Measurements from ENCODE around the gene SURF6.
"Not testable (repeated sequence)": the region's sequence is repeated elsewhere in the genome, so short reads cannot be mapped to it uniquely, and the experiment has no call there.

The SURF6 gene

DNA sequence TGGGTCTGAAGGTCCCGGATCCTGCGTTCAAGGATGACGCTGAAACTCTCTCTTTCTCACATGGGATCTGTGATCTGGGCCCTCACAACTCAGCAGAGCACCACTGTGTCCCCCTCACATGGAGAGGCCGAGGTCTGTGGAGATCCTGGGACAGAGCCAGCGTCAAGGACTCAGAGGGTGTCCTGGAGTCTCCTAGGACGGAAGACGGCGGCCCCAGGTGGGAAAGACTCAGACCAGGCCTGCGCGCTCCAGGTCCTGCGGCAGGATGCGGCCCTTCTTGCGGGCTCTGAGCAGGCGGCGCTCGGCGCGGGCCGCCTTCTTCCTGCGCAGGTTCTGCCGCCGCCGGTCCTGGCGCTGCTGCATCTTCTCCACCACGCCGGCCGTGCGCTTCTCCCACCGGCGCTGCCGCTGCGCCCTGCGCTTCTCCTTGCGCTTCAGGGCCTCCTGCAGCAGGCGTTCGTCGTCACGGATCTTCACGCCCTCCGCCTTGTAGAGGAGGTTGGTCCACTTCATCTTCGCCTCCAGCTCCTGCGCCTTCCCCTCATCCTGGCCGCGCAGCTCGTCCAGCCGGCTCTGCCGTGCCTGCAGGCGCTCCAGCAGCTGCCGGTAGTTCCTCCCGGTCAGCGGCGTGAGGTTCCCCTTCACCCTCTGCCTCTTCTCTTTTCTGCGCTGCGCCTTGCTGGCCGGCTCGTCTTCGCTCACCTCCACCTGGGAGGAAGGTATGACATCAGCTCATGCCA, 4.2 kb downstream of the SURF6 start:
- DNase-seq (ENCODE audit: extremely low spot score, insufficient read length, low read depth), result no peak
- no peak for FAIRE-seq

DNA sequence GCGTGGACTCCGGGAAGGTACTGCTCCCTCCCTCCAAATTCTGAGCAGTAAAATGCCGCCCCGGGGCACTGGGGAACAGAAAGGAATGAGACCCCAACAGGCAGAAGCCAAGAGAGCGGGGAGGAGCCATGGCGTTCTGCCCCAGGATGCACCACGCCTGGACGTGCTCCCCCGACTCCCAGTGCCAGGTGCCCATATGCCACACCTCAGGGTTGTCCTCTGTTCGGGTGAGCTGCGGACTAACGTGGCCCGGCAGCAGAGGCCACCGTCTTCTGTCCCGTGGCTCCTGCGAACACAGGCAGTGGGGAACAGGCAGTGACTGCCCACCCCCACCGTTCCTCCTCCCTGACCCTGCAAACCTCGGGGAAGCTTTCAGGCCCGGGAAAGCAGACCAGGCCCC, 4.8 kb downstream of the SURF6 start:
- DNase-seq (ENCODE audit: extremely low spot score, insufficient read length, low read depth), result no peak
- FAIRE-seq, result no peak

DNA sequence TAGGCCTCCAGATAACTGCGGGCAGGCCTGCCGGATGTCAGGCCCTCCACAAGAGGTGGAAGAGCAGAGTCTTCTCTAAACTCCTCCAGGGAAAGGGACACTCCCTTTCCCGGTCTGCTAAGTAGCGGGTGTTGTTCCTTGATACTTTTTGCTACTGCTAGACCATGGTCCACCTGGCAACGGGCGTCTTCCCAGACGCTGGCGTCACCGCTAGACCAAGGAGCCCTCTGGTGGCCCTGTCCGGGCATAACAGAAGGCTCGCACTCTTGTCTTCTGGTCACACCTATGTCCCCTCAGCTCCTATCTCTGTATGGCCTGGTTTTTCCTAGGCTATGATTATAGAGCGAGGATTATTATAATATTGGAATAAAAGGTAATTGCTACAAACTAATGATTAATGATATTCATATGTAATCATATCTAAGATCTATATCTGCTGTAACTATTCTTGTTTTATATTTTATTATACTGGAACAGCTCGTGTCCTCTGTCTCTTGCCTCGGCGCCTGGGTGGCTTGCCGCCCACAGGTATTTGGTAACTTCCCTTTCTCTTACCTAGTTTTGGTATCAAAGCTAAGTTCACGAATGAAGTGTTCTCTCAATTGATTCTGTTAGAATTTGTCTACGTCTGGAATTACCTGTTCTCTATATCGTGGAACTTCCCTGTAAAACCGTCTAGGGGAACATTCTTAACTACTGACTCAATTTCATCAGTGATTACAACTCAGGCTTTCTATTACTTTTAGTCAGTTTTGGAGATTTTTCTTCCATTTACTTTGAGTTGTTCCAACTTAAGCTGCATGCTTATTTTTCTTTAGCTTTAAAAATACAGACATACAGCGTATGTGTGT, 6.5 kb downstream of the SURF6 start:
- not testable (repeated sequence) for DNase-seq (ENCODE audit: extremely low spot score, insufficient read length, low read depth); FAIRE-seq

DNA sequence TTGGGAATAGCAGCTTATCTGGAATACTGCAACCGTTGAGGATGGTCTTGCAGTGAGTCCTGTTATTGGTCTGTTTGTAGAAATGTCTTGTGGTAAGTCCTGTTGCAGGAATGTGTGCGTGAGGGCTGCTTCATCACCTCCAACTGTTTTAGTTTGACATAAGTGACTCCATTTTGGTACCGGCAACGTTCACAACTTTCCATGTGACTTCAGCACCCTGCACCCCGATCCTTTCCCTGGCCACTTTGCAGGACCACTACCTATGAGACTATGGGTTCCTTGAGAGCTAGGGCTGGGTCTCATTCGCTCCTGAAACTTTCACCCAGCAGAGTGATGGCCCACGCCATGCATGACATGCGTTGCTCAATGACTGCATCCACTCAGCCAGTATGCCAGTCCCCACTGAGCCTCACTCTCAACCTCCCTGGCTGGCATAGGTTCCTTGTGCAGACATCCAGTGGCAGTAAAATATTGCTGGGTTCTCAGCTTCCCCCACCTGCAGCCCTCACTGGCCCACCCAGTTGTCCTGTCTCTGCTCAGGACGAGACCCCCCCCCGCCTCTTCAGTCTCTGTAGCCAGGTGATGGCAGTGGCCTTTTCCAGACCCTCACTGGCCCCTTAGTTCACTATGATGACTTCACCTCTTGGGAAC, 8.0 kb downstream of the SURF6 start:
- DNase-seq (ENCODE audit: extremely low spot score, insufficient read length, low read depth) (no peak), FAIRE-seq (no peak)

DNA sequence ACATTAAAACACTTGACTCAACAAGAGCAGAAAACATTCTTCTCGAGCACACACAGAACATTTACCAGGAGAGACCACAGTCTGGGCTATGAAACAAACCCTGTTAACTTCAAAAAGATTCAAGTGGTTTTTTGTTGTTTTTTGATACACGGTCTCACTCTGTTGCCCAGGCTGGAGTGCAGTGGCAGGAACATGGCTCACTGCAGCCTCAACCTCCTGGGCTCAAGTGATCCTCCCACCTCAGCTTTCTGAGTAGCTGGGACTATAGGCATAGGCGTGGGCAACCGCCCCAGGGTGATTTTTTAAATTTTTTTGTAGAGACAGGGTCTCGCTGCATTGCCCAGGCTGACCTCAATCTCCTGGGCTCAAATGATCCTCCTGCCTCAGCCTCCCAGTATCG, 9.0 kb downstream of the SURF6 start:
- FAIRE-seq; DNase-seq (ENCODE audit: extremely low spot score, insufficient read length, low read depth): not testable (repeated sequence)

DNA sequence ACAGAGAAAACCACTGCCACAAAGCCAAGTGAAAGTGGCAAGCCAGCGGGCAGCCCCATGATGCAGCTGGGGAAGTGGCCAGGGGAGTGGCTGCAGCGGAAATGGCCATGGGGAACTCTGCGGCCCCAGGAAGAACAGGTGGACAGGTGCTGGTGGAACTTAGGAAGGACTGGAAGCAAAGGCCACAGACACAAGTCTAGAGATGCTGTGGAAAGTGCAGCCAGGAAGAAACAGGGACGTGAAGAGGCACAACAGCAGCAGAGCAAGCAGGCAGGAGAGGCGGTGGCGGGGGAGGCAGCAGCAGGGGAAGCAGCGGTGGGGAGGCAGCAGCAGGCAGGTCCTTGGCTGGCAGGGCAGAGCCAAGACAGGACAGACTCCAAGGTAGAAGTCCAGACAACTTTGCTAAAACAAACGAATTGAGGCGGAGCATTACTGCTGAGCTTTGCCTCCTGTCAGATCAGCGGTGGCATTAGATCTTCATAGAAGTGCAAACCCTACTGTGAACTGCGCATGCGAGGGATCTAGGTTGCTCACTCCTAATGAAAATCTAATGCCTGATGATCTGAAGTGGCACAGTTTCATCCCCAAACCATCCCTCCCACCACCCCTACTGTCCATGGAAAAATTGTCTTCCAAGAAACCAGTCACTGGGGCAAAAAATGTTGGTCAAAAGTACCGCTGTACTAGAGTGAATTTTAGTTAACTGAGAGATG, 11.8 kb downstream of the SURF6 start:
- no peak for FAIRE-seq

DNA sequence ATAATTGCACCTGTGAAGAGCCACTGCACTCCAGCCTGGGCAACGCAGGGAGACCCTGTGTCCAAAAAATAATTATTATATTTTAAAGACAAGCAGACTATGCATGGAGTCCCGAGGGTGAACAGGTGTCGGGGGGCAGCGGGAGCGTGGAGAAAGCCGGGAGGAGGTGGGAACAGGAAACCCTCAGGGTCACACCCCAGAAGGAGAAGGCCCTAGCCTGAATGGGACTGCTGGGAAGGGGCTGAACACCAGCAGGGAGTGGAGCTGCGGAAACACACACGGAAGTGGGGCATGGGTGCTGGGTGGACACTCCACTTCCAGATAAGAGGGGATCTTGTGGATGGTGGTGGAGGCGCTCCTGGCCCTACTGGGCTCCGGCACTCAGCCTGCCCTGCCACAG, 12.8 kb downstream of the SURF6 start:
- DNase-seq (ENCODE audit: extremely low spot score, insufficient read length, low read depth) (no peak), FAIRE-seq (no peak)

More for the DNA sequence above, 11.8 kb downstream of the SURF6 start:
- DNase-seq (ENCODE audit: extremely low spot score, insufficient read length, low read depth), result no peak

DNA sequence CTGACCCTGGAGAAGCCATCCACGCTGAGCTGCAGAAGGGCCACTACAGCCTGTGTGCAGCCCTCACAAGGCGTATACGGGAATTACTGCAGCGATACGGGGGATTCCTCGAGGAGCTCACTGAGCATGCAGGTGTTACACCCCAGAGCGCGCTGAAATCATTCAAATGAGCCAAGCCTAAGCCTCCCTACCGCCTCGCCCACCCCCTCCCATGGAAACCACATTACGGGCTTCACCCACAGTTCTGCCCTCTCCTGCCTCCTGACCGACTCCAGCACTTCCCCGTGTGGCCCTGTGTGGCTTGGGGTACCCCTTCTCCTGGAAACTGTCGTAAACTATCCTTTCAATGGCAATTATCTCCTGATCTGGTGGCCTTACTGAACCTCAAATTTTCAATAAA, 13.3 kb downstream of the SURF6 start:
- DNase-seq (ENCODE audit: extremely low spot score, insufficient read length, low read depth) (no peak), FAIRE-seq (no peak)

DNA sequence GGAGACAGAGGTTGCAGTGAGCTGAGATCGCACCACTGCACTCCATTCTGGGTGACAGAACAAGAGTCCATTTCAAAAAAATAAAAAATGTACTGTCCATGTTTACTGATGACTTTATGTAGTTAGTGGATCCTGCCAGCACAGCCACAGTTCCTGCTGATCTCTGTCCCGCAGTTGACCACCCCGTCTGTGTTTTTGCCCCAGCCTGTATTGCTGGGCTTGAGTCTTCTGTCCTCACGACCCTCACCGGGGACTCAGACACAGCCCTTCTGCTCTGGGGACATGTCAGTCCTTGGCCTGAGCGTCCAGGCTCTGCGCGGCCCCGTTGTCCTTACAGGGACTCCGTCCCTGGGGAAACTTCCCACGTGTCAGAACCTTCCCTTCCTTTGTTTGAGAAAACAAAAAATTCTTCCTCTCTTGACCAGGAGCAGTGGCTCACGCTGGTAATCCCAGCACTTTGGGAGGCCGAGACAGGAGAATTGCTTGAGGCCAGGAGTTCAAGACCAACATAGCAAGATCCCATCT, 14.5 kb downstream of the SURF6 start:
- FAIRE-seq (no peak), DNase-seq (ENCODE audit: extremely low spot score, insufficient read length, low read depth) (no peak)

DNA sequence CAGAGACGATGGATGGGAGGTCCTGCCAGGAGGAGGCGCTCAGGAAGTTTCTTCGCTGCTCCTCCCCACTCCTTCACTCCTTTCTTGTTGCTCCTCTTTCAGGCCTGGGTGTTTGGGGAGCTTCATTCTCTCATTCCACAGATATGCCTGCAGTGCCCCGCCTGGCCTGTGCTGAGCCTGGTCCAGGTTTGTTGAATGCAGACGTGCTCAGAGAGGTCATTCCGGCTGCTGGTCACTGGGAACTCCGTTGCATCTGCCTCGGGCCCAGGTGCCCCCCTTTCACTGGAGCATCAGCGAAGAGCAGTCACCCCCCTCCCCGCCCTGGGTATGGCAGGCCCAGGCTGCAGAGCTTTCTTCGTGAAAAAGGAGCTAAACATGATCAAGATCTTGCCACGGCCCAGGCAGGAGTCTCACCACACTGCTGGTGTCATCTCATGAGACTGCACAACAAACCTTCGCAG, 15.5 kb downstream of the SURF6 start:
- no peak for DNase-seq (ENCODE audit: extremely low spot score, insufficient read length, low read depth)
- FAIRE-seq, result no peak

DNA sequence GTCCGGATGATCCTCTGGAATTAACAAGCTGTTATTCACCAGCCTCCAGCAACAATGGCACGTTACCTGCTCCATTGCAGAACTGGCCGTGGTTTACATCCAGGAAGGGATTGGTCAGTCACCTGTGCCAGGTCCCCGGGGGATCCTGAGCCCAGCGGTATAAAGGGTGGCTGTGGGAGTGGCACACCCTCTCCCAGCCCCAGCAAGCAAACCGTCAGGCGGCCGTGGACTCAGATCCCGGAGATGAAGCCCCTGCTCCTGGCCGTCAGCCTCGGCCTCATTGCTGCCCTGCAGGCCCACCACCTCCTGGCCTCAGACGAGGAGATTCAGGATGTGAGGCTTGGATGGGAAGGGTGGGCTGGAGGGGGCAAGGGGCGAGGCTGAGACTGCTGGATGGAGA, 18.4 kb downstream of the SURF6 start:
- FAIRE-seq; DNase-seq (ENCODE audit: extremely low spot score, insufficient read length, low read depth): not testable (repeated sequence)

DNA sequence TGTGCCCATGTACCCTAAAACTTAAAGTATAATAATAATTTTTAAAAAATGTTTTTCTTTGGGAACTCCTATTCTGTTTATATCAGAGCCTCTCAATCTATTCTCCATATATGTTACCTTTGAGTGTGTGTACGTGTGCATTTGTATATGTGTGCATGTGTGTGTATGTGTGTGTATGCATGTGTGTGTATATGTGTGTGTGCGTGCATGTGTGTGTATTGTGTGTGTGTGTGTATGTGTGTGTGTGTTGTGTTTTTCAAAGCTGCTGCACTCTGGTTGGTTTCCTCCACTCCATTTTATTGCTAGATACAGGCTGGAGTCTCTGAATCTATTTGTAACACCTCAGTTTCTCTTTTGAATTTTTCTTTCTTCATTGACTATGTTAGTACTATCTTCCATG, 20.0 kb downstream of the SURF6 start:
- FAIRE-seq, result no peak
- DNase-seq (ENCODE audit: extremely low spot score, insufficient read length, low read depth), result no peak

DNA sequence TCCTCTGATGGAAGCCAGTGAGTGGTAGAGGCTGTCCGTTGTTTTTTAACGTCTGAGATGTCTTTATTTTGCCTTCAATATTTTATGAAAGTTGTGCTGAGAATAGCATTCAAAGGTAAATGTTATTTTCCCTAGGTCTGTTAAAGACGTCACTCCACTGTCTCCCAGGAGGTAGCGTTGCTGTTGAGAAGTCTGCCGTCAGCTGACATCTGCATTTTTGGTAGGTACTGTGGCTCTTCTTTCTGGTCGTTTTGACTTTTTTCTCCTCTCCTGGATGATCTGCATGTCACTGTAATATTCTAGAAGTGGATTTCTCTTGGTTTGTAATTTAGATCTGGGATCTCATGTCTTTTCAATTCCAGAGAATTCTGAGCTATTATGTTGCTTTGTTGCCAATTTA, 26.4 kb downstream of the SURF6 start:
- DNase-seq (ENCODE audit: extremely low spot score, insufficient read length, low read depth) (no peak), FAIRE-seq (no peak)

DNA sequence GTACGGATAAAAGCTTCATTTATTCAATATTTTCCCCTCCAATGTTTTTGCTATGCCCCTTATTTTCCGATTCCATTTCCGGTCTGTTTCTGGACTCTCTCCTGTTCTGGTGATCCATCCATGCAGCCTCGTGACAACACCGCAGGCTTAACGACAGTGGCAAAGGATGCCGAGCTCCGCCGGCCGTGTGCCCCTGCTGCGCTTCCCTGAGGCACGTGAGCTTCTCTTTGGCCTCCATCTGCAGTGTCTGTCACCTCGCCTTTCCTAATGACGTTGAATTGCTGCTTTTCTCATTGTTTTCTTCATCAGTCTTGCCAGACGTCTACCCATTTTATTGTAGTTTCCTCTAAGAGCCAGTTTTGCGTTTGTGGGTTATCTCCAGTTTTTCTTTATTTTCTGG, 28.7 kb downstream of the SURF6 start:
- FAIRE-seq, result no peak
- DNase-seq (ENCODE audit: extremely low spot score, insufficient read length, low read depth), result no peak

DNA sequence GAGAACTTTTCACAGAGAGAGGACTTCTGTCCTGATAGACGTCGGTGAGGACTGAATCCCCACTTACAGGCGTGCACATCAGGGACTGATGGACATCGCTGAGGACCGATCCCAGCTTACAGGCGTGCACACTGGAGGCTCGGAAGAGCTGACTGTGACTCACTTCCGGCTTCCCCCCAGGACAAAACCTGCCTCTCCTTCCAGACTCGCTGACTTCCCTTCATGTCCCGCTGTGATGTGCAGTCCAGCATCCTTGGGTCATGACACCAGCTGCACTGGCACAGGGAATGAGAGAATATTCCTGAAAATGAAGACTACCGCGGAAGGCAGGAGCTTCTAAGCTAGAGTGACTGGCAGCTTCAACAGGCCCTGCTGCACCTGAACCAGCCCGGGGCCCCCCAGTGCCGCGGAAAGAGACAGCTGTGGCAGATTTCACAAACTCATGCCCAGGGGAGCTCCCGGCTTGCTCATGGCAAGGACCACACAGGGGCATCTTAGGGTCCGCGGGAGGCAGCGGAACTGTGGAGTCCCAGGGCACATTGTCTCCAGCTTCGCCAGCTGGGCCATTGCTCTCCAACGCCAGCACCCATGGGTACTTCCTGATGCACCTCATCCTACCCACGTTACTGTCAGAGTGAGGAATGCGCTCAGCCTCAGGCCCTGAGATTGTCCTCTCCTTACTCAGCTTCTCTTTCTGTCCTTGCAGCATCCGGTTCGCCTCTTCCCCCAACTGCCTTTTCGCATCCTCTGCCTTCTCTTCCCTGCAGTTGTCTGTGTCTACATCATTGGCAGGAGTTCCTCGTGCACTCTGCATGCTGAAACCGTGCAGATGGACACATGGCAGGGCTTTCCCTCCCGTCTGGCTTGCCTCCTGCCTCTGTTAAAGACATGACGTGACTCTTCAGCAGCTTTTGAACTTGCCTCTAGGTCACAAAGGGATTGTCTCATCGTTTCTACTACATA, 29.5 kb downstream of the SURF6 start:
- FAIRE-seq (no peak), DNase-seq (ENCODE audit: extremely low spot score, insufficient read length, low read depth) (no peak)

DNA sequence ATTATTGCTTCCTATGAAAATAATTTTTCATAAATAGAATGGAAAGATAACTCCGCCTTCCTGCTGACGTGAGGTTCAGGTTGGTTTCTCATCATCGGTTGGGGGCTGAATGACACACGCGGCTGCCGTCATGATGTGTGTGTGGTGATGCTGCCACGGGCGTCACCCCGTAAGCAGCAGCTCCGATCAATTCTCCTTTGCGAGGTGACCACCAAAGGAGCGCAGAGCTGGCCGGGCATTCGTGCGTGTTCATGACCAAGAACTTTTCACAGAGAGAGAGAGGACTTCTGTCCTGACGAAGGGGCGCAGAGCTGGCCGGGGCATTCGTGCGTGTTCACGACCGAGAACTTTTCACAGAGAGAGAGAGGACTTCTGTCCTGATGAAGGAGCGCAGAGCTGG, 30.3 kb downstream of the SURF6 start:
- DNase-seq (ENCODE audit: extremely low spot score, insufficient read length, low read depth) (no peak), FAIRE-seq (no peak)

DNA sequence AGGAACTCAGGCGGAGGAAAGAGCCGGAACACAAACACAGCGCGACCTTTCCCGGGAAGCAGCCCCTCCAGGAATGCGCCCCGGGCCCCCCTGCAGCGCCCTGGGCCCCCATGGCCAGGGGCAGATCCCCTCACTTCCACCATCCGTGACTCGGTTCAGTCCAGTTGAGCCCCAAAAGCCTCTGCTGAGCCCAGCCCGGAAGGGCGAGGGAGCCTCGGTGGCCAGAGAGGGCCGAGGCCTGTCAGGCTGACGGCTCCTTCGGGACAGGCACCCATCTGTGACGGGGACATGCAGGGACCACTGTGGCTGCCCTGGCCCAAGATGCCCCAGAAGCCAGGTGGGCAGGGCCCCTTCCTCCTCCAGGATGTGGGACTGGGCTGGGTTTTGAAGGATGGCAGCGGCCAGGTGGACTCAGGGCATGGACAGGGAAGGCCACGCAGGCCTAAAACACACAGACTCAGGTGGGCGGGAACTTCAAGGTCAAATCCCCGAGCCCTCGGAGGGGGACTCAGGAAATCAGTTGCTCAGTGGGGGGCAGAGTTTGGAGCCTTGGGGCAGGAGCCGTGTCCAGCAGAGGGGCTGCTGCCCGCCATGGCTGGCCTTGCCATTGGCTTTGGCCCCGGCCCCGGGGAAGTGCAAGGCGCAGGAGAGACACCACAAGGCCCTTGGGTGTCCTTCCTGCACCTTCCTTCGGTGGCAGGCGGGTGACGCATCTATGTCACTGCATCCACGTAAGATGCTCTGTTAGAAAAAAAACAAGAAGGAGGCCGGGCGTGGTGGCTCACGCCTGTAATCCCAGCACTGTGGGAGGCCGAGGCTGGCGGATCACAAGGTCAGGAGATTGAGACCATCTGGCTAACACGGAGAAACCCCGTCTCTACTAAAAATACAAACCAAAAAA, 31.3 kb downstream of the SURF6 start:
- no peak for FAIRE-seq

DNA sequence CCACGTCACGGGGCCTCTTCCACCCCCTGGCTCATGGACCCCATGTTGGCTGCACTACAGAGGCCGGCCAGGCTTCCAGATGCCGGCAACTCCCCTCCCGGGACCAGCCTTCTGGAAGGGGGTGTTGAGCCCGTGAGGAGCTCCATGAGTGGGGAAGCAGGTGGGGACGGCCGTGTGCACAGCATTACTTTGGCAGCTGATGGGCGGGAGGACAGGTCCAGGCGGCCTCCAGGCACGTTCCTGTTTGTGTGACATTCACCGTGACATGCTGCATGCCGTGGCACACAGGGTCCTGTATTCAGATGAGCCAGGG, 31.9 kb downstream of the SURF6 start:
- FAIRE-seq (no peak), DNase-seq (ENCODE audit: extremely low spot score, insufficient read length, low read depth) (no peak)

More for the DNA sequence above, 31.3 kb downstream of the SURF6 start:
- no peak for DNase-seq (ENCODE audit: extremely low spot score, insufficient read length, low read depth)
